ENCODE data around the gene WFIKKN2. TPM values are rescaled to one million over a fixed set of nuclear protein-coding genes. Genes with fewer than 3 reads are reported as not detected.

The WFIKKN2 gene
- total and polyA plus RNA-seq, 2 of the 8 experiments (the other 6 are each of a cell fraction or from before 2014, with no cell fraction given) = 0.07 to 0.30 TPM

GRCh38 chr17:50824429-50824828, 11.0 kb upstream of the WFIKKN2 start:
- H2BK5ac ChIP-seq (ENCODE audit: low read depth, low read length) = no peak overlapping the region
- H4K20me1 ChIP-seq (replicated peaks in 1 of 2; ENCODE audit: control insufficient read depth in 1 of 2, insufficient read depth in 2 of 2, low read length in 2 of 2) = no peaks in the 10 kb centered on the region
- H3K4ac ChIP-seq (replicated peaks; ENCODE audit: insufficient read length, low read depth, low read length) = no peak overlapping the region
- H3K23me2 ChIP-seq (ENCODE audit: low read depth, low read length) = no peaks in the 10 kb centered on the region
- no peak overlapping the region for H4K8ac ChIP-seq (ENCODE audit: extremely low read depth, insufficient read depth, low read length)
- H3K23ac ChIP-seq (ENCODE audit: insufficient read length) = no peak overlapping the region
- H2BK20ac ChIP-seq (ENCODE audit: low read length) = no peak overlapping the region
- no peaks in the 10 kb centered on the region for H3K27me3 ChIP-seq (replicated peaks in 1 of 4; ENCODE audit: control insufficient read depth in 3 of 4, extremely low read depth in 1 of 4, insufficient read depth in 3 of 4, low read length in 3 of 4)
- H3K14ac ChIP-seq (ENCODE audit: insufficient read length) = no peak overlapping the region
- H3K4me1 ChIP-seq (replicated peaks in 1 of 4; ENCODE audit: control insufficient read depth in 3 of 4, insufficient read depth in 4 of 4, low read length in 3 of 4) = peaks cover 0 to 6% (median 3%) of the 10 kb centered on the region in 4 experiments; a peak in 4 of 7 replicates
- TF ChIP-seq KDM1A (IDR thresholded peaks at IDR 0.05; ENCODE audit: borderline replicate concordance, low read length) = no peak
- no peak for TF ChIP-seq JUN (IDR thresholded peaks at IDR 0.05; ENCODE audit: low read depth, low read length)
- TF ChIP-seq KDM4A (IDR thresholded peaks at IDR 0.05; ENCODE audit: low read depth, low read length, severe bottlenecking) = no peak
- no peak for TF ChIP-seq ZNF274 (IDR thresholded peaks at IDR 0.05; ENCODE audit: borderline replicate concordance, extremely low read depth, low read length)
- TF ChIP-seq GABPA (IDR thresholded peaks at IDR 0.05; ENCODE audit: borderline replicate concordance, insufficient read depth, low read length) = no peak
- no peak for TF ChIP-seq MAFK (IDR thresholded peaks at IDR 0.05; ENCODE audit: low read depth, low read length)
- TF ChIP-seq BRCA1 (IDR thresholded peaks at IDR 0.05; ENCODE audit: low read depth, low read length) = no peak
- no peak for TF ChIP-seq RNF2 (IDR thresholded peaks at IDR 0.05; ENCODE audit: borderline replicate concordance, low read depth, low read length, missing control alignments, poor library complexity, severe bottlenecking)
- TF ChIP-seq JUND (IDR thresholded peaks at IDR 0.05; ENCODE audit: low read length) = no peak
- H3K18ac ChIP-seq (ENCODE audit: extremely low read depth, low read length) = no peak overlapping the region
- H2AFZ ChIP-seq (ENCODE audit: low read length) = no peak overlapping the region
- H3K79me2 ChIP-seq (ENCODE audit: control insufficient read depth in 1 of 2, insufficient read depth in 2 of 2, low read length in 2 of 2) = no peaks in the 10 kb centered on the region
- no peak overlapping the region for H3K9ac ChIP-seq (replicated peaks in 1 of 4; ENCODE audit: extremely low read depth in 1 of 4, low read depth in 3 of 4, low read length in 3 of 4)
- no peak overlapping the region for H2AK5ac ChIP-seq (ENCODE audit: low read depth, low read length)
- ChIA-PET POLR2A (ENCODE audit: partially characterized antibody) (interaction anchor here (1.4 kb wide), 1 partner anchor 42 kb away, joined by 6 read pairs; the partner anchor contains the start of gene TOB1), CTCF (ENCODE audit: partially characterized antibody) (interaction anchor here (0.8 to 2.9 kb wide), 3 partner anchors 17 to 125 kb away, joined by 3 to 12 read pairs (median 7); no protein-coding TSS in a partner anchor)
- no peaks in the 10 kb centered on the region for H3K9me3 ChIP-seq (ENCODE audit: insufficient read depth in 2 of 2, low read depth in 1 of 2, low read length in 1 of 2)
- H2BK120ac ChIP-seq (replicated peaks; ENCODE audit: low read depth, low read length) = no peak overlapping the region
- no peak overlapping the region for H3K4me3 ChIP-seq (ENCODE audit: extremely low read depth in 1 of 4, insufficient read depth in 2 of 4, low read depth in 3 of 4, low read length in 4 of 4)
- no peak overlapping the region for H3K27ac ChIP-seq (ENCODE audit: low read depth, low read length)
- H2BK12ac ChIP-seq (ENCODE audit: low read depth, low read length) = no peak overlapping the region
- no peaks in the 10 kb centered on the region for H3K36me3 ChIP-seq (ENCODE audit: control insufficient read depth in 2 of 4, insufficient read depth in 4 of 4, low read length in 3 of 4)
- H2BK15ac ChIP-seq (ENCODE audit: low read length) = no peak overlapping the region
- FAIRE-seq (no peak), DNase-seq (ENCODE audit: low read depth in 1 of 2, low spot score in 2 of 2) (no peak)
- H3K79me1 ChIP-seq (ENCODE audit: low read depth, low read length) = no peaks in the 10 kb centered on the region
- no peak overlapping the region for H4K5ac ChIP-seq (ENCODE audit: insufficient read length, low read depth, low read length)
- 91% methylated on average over 2 of the region's 2 CpGs; no CpG with 5 or more reads in 1 of the 2 experiments for WGBS, 2 experiments (ENCODE audit: extremely low coverage in 1 of 2, insufficient coverage in 1 of 2, insufficient read length in 1 of 2, insufficient replicate concordance in 2 of 2, low coverage in 1 of 2, low lambda C conversion rate in 2 of 2, missing lambda C conversion rate in 1 of 2)
- no peak overlapping the region for H3K4me2 ChIP-seq (ENCODE audit: insufficient read depth in 1 of 2, low read depth in 2 of 2, low read length in 2 of 2)
- H4K91ac ChIP-seq (replicated peaks; ENCODE audit: insufficient read length, low read length) = no peak overlapping the region
- H3K56ac ChIP-seq (replicated peaks; ENCODE audit: insufficient read length, low read depth, low read length) = no peak overlapping the region

Measured in H1 (cell line).